Stimulated activated naive CD8-positive, alpha-beta T cell treated with anti-CD3 and anti-CD28 coated beads, Interleukin-15, Interleukin-2, amounts not matched to agents 100 U/mL and 50 U/mL, for 24 hours (primary cell): ENCODE results near the gene LEMD1.

Experiments used
- ATAC-seq: fragments of 150-1000 bp; cut with Tn5 transposase; one replicate; pipeline ENCODE4 v1.10.0; 2021
- DNase-seq: peaks from one replicate; pipeline ENCODE4 v3.0.0; 2021

LEMD1 gene, protein sequence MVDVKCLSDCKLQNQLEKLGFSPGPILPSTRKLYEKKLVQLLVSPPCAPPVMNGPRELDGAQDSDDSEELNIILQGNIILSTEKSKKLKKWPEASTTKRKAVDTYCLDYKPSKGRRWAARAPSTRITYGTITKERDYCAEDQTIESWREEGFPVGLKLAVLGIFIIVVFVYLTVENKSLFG

DNA sequence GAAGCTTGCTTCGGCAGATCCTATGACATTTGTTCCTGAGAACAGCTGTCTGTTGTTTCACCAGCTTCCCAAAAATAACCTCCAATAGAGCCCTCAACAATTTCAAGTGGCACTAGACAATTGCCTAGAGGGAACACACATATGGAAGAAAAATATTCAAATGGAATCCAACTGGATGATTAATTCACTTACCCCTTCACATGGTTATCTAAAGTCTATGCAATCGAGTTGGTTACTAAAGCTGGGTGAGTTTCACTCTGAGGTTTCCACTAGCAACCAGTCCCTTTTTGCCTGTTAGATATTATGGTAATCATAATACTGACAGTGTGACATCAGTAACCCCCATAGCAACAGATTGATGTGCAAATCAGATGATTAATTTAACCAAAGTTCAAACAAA lies at the start of gene LEMD1:
TSS of gene LEMD1 (minus strand) at position 259 of the 400 bp plus-strand sequence. CDS start 1,520 bp downstream, outside the sequence.
- DNase-seq = no peak
- no peak for ATAC-seq

- ATAC-seq (no peak), DNase-seq (no peak)
These were observed 48.3 kb upstream of the LEMD1 start for GRCh38 chr1:205470131-205470530.

GRCh38 chr1:205466595-205467220 lies 44.9 kb upstream of the LEMD1 start:
- DNase-seq (no peak), ATAC-seq (no peak)

GRCh38 chr1:205465392-205465791 lies 43.5 kb upstream of the LEMD1 start:
- no peak for ATAC-seq
- no peak for DNase-seq

DNA sequence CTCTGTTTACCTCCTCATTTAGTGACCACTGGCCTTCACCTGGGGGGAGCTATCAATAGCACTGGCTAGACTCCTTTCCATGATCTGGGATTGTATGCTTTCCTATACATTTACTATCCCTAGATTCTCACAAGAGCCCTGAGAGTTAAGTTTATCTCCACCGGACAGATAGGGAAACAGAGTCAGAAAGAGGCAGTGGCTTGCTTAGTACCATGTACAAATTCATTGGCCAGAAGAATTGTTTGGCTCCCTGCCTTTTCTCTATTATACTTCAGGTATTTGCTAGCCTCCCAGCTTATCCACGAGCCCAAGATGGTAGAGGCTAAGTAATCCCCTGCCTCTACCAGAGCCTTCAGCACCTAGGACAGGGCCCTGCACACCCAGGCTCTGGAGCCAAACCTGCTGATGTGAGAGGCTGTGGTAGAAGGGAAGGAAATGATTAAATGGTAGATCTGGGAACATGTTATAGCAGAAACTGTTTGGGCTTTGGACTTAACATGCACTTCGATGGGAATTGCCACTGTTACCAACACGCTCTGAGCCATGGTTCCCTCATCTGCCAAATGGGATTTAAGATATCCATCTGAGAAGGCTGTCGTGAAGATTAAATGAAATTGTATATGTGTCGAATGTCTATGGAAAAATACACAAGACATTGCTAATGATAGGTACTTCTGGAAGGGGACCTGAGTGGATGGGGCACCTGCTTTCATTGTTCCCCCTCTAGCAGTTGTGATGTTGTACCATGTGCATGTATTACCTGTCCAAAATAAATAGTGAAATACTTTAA lies 37.1 kb upstream of the LEMD1 start:
- ATAC-seq (no peak), DNase-seq (peak; percentile 40)

DNA sequence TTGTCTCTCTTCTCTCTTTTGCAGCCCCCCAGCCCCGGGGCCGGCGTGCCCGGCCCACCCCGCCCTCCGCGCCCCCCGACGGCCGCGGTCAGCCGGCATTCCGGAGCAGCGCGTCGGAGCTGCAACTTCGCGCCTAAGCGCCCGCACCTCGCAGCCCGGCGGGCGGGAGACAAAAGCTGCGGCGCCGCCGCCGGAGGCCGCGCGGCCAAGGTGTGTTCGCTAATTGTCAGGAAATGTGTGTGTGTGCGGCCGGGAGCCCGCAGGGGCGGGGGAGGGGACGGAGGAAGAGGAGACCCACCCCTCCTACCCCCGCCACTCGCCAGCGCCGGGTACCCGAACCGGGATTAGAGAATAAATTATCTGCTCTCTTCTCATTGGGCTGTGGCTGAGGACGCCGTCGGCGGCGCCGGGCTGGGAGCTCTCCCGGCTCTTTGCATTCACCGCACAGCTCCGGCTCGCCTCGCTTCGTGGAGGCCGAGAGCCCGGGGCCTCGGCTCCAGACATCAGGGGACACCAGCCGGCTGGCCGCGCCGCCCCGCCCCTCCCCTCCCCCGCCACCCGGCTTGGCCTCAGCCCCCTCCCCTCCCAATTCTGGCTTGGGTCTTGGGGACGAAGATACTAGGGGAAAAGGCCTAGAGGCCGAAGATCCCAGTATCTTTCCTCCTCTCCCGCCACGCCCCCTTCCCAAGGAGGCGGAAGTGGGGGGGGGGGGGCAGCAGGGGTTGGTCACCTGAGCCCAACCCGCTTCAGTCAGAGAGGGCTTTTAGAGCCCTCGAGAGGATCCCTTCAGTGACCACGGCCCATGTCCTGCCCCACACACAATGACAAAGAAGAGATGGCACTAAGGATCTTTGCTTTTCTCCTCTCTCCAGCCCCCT lies 35.3 kb upstream of the LEMD1 start:
- peak; percentile 29 for ATAC-seq
- DNase-seq = no peak

DNA sequence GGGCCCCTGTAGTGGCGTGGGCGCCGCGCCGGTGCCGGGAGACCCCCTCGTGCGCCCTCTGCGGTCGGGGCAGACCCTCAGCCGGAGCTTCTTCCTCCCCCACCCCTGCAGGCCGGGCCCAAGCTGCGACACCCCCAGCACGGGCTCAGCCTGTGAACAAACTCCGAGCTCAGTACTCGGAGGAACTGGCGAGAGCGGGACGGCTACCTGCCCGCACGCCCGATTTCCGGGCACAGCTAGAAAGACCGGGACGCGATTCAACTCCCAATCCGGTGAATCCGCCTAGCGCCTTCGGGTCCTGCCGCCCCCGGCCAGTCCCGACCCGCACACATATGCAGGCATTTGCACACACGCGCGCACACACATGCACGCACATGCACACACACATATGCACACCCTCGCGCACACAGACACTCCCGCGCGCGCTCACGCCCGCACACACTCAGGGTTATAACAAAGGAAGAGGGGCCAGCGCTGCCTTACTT lies 34.6 kb upstream of the LEMD1 start:
- ATAC-seq (no peak), DNase-seq (no peak)

- DNase-seq (no peak), ATAC-seq (no peak)
These were observed 33.9 kb upstream of the LEMD1 start, which contains the start of gene BLACAT1 for GRCh38 chr1:205455581-205456382. Gene BLACAT1, minus strand, starts transcription at chr1:205456045.

- no peak for ATAC-seq
- DNase-seq = no peak
These were observed 33.1 kb upstream of the LEMD1 start for GRCh38 chr1:205454903-205455335.

- ATAC-seq = no peak
These were observed 31.6 kb upstream of the LEMD1 start for GRCh38 chr1:205453466-205453865.

DNA sequence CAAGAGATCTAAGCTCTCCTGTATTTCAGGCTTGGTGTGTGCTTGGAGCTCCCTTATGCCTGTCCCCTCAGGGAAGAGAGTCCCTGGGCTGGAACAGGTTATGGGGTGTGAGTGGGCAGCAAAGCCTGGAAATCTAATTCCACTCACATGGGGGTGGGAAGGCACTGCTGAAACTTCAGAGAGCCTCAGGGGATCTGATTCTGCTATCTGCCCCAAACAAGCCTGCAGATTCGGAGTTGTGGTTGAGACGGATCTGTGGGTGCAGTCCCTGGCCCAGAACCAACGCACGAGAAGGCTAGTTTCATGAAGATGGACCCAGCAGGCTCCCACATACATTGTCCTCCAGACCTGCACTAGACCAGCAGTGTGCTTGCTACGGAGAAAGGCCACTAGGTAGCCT lies 31.1 kb upstream of the LEMD1 start:
- no peak for DNase-seq

More at GRCh38 chr1:205453466-205453865, 31.6 kb upstream of the LEMD1 start:
- DNase-seq = no peak

DNA sequence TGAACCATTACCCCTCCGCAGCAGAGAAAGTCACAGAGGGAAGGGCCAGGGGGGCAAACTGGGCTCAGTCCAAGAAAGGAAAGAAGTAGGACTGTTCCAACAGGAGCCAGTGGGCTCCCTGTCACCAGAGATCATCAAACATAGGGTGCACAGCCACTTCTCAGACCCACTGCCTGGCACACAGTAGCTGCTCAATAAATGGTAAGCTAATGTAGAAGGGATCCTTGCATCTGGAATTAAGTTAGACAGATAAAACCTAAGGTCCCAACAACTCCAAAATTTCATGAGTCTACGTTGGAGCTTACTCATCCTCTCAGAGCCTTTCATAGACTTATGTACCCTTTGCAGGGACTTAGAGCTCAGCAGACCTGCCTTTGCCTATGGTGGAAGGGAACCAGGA lies 30.5 kb upstream of the LEMD1 start:
- DNase-seq (no peak), ATAC-seq (no peak)

More for the DNA sequence above, 31.1 kb upstream of the LEMD1 start:
- ATAC-seq = no peak

- DNase-seq (no peak), ATAC-seq (no peak)
These were observed 29.9 kb upstream of the LEMD1 start for GRCh38 chr1:205451759-205452164.

DNA sequence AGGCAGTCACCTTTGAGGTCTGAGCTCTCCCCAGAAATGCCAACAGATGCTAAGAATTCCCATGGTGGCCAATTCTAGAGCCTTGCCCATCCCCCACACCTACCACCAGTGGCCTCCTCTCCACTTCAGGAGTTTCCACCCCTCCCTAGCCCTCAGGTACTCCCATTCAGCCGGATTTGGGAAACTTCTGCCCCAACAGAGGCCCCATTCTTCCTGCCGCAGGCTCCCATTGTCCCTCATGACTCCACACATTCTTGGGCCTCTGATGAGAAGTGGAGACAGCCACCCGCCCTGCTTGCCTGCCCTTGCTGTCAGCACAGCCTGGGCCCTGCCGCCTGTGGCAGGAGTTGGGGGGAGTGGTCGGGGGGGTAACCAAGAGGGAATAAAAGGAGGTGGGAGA lies 29.3 kb upstream of the LEMD1 start:
- ATAC-seq (no peak), DNase-seq (no peak)

- no peak for DNase-seq
- ATAC-seq = no peak
These were observed 28.6 kb upstream of the LEMD1 start for GRCh38 chr1:205450448-205450847.

DNA sequence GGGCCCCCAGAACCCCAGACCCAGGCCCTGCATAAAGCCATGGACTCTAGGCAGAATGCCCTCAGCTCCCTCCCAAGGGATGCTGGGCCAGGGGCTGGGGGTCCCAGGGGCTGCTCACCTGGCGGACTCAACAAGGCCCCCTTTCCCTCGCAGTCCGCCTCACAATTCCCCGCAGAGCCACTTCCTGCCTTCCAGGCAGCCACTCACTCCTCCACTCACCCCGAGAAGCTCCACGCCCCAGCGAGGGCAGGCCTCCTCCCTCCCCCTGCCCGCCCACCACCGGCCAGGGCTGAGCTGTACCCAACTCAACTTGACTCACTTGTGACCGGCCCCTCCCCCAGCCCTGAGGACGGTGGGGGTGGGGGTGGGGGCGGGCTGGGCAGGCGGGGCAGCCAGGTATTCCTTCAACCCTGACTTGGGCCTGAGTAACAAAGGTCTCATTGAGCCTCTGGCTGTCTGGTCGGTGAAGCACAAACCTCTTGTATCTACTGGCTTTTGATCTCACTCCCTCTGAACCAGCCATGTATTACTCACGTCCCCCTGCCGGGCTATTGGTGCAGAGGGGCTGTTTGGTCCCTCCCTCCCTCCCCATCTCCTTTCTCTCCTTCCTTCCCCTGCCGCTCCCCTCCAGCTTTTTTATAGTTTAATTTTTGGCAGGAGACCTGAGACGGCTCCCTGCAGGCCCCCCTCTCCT lies 28.0 kb upstream of the LEMD1 start:
- DNase-seq (peak; percentile 40), ATAC-seq (peak; percentile 55)

GRCh38 chr1:205449254-205449749 lies 27.4 kb upstream of the LEMD1 start:
- DNase-seq (no peak), ATAC-seq (no peak)

GRCh38 chr1:205448540-205449253 lies 26.8 kb upstream of the LEMD1 start:
- no peak for ATAC-seq

DNA sequence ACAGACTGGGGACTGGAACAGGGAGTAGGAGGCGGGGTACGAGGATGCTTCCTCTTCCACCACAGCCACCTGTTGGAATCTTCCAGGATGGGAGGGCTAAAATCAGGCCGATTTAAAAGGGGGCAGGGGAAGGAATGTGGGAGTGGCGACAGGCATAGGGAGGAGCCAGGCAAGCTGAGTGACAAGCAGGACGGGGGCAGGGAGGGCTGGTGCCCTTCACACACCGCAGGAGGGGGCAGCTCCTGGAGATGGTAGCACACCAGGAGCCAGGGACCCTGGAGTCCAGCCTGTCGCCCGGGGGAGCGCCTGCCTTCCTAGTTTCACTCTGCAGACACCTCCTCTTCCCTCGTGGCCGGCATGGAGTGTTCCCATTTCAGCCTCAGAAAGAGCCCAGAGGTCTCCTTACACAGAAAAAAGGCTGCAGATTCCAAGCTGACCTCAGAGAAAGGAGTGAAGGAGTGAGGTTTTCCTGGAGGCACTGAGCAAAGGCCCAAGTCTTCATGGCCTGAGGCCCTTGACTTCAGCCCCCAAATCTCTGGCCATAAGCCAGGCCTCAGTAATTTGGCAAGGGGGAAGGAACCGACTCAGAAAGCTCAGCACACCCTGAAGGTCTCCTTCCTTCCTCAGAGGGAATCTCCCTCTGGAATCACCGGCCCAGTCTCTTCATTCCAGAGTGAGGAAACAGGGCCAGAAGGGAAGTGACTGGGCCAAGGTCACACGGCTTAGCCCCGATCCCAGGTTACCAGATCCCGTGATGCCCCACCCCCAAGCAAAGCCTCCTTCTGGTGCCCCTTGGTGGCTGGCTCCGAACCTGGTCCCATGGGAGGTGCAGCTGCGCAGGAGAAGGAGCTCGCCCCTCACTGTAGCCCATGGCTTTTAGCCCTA lies 25.8 kb upstream of the LEMD1 start:
- ATAC-seq (no peak), DNase-seq (no peak)

More at GRCh38 chr1:205448540-205449253, 26.8 kb upstream of the LEMD1 start:
- DNase-seq = no peak
